ENCODE data around the gene PGBD4.

Gene PGBD4

DNA sequence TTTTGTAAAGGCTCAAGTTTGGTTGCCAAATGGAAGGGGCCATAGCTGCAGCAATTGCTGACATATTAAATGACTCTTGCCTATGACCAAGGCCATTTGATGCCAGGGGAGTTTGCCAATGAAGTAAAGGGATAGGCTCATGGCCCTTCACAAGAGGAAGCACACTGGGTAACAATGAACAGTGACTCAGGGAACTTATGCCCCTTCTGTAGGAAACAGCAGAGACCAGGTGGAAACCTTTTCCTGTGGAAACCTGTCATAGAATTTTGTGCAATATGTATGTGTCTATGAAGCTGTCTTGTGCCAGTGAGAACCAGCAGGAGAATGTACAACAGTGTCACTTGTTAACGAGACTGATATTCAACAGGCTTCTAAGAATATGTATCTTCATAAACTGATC lies 37.4 kb upstream of the PGBD4 start:
- TF ChIP-seq, protein P1, sequence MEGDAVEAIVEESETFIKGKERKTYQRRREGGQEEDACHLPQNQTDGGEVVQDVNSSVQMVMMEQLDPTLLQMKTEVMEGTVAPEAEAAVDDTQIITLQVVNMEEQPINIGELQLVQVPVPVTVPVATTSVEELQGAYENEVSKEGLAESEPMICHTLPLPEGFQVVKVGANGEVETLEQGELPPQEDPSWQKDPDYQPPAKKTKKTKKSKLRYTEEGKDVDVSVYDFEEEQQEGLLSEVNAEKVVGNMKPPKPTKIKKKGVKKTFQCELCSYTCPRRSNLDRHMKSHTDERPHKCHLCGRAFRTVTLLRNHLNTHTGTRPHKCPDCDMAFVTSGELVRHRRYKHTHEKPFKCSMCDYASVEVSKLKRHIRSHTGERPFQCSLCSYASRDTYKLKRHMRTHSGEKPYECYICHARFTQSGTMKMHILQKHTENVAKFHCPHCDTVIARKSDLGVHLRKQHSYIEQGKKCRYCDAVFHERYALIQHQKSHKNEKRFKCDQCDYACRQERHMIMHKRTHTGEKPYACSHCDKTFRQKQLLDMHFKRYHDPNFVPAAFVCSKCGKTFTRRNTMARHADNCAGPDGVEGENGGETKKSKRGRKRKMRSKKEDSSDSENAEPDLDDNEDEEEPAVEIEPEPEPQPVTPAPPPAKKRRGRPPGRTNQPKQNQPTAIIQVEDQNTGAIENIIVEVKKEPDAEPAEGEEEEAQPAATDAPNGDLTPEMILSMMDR (IDR thresholded peaks at IDR 0.05; ENCODE audit: insufficient read depth, low read depth, low read length, missing control alignments) = no peak
- H3K4me3 ChIP-seq (ENCODE audit: low read depth, low read length) = no peak overlapping the region
- no peak for DNase-seq (ENCODE audit: low read depth)

DNA sequence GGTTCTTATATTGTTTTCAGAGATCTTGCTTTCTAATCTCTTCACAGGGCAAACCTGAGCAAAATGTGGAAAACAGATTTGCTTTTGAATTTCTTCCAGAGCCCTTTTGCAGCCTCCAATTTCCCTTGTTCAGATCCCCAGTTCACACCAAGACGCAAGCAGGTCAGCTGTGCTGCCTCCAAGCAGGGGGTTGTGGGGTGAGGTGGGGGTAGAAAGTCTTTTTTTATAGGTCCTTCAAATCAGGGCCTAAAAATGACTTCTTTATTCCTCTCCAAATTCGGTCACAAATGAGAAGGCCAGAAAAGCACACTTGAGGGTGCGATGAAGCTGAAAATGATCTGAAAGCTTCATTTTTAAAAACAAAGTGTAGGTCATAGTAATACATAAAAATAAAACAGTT lies 36.6 kb upstream of the PGBD4 start:
- no peak for DNase-seq (ENCODE audit: low read depth)
- H3K4me3 ChIP-seq (ENCODE audit: low read depth, low read length) = no peak overlapping the region
- TF ChIP-seq, protein P1 (IDR thresholded peaks at IDR 0.05; ENCODE audit: insufficient read depth, low read depth, low read length, missing control alignments) = no peak

DNA sequence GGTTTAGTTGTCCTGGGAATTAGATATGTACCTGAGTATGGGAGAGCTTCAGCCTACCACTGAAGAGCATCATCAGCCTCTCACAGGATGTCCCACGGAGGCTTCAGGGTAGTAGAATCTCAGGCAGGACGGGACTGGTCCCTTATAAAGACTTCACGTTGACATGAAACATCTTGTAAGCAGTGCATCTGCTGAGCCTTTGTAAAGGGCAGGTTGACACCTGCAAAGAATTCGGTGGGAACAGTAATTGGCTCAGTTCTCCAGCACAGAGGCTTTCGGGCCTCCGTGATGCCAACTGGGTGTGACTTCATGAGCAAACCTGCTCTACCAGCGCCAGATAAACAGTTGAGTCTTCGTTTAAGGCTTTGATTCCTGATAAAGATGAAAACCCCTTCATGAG lies 35.9 kb upstream of the PGBD4 start:
- no peak overlapping the region for H3K4me3 ChIP-seq (ENCODE audit: low read depth, low read length)
- TF ChIP-seq, protein P1 (IDR thresholded peaks at IDR 0.05; ENCODE audit: insufficient read depth, low read depth, low read length, missing control alignments) = no peak
- DNase-seq (ENCODE audit: low read depth) = no peak

DNA sequence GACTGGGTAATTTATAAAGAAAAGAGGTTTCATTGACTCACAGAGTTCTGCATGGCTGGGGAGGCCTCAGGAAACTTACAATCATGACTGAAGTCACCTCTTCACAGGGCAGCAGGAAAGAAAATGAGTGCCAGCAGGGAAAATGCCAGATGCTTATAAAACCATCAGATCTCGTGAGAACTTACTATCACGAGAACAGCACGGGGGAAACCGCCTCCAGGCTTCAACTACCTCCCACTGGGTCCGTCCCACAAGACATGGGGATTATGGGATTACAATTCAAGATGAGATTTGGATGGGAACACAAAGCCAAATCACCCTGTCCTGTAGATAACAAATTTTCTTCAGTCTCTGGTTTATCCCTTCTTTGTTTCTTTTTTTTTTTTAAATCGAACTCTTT lies 31.9 kb upstream of the PGBD4 start:
- TF ChIP-seq, protein P1 (IDR thresholded peaks at IDR 0.05; ENCODE audit: insufficient read depth, low read depth, low read length, missing control alignments) = no peak
- no peak overlapping the region for H3K4me3 ChIP-seq (ENCODE audit: low read depth, low read length)
- no peak for DNase-seq (ENCODE audit: low read depth)

DNA sequence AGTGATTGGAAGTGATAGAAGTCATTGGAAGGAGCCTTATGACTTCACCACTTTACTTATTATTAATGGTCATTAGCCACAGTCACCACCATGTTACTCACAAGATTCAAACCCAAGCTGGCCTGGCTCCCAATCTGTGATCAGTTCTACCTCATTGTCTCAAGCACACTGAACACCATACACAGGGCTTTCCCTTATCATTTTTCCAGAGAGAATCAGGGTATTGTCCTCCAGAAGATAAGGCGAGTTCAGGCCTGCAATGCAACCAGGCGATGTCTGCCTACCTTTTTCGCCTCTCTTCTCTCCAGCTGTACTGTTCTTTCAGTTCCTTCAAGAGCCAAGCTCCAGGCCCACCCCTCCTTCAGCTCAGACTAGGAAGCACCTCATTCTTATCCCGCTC lies 25.1 kb upstream of the PGBD4 start:
- no peak overlapping the region for H3K4me3 ChIP-seq (ENCODE audit: low read depth, low read length)
- DNase-seq (ENCODE audit: low read depth) = no peak
- TF ChIP-seq, protein P1 (IDR thresholded peaks at IDR 0.05; ENCODE audit: insufficient read depth, low read depth, low read length, missing control alignments) = no peak

DNA sequence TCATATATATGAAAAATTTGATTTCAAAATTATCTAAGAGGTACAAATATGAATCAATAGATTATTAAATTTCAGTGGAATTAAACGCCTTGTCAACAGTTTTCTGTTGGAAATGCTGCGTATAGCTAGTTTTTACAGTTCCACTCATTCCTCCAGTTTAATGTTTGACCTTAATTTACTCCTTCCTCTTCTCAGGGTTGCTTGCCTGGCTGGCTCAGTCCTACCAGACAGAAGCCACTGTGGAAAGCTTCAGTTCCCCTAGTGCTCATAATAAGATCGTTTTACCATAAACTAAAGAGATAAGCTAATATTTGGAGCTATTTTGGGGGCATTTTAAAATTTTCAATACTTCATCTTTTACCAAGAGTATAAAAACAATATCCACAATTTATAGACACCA lies 23.0 kb upstream of the PGBD4 start:
- H3K4me3 ChIP-seq (ENCODE audit: low read depth, low read length) = no peak overlapping the region
- no peak for DNase-seq (ENCODE audit: low read depth)
- TF ChIP-seq, protein P1 (IDR thresholded peaks at IDR 0.05; ENCODE audit: insufficient read depth, low read depth, low read length, missing control alignments) = no peak

DNA sequence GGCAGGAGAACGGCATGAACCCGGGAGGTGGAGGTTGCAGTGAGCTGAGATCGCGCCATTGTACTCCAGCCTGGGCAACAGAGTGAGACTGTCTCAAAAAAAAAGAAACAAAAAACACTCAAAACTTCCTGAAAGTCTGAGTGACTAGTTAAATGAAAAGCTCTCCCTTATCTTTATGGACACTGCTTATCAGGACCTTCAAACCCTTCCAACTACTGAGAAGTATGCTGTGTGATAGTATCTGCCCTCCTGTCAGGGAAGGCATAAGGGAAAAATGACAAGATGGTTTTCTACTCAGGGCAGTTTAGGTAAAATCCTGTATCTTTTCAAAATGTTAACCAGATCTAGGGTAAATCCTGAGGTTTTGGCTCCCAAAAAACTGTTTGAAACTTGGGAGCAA lies 22.0 kb upstream of the PGBD4 start:
- no peak overlapping the region for H3K4me3 ChIP-seq (ENCODE audit: low read depth, low read length)
- DNase-seq (ENCODE audit: low read depth) = no peak
- TF ChIP-seq, protein P1 (IDR thresholded peaks at IDR 0.05; ENCODE audit: insufficient read depth, low read depth, low read length, missing control alignments) = no peak

Data from GM12865 (cell line).